GM23338 (cell line): ENCODE results near the gene DNAJC12. TPM values are rescaled to one million over a fixed set of nuclear protein-coding genes. Genes with fewer than 3 reads are reported as not detected.
A peak's percentile ranks its signal among the peaks of the same experiment; 100 is the strongest.

Experiments used
- ATAC-seq: fragments of 200-7000 bp; cut with Tn5 transposase; 3 replicates; pipeline ENCODE4 v1.9.1; 2020
- DNase-seq: peaks from one replicate; pipeline ENCODE4 v3.0.0-alpha.2; 2015; ENCODE audit warnings: low spot score
- H2AFZ ChIP-seq: fragments of 200-600 bp; sonication (generic); 2 replicates; pipeline ENCODE4 v1.8.0; 2016; ENCODE audit warnings: antibody characterized with exemption, mild to moderate bottlenecking, moderate library complexity
- H3F3A ChIP-seq: fragments of 200-600 bp; sonication (generic); replicated peaks from 2 replicates; pipeline ENCODE4 v1.8.0; 2017; ENCODE audit warnings: antibody characterized with exemption, mixed run types, low read depth
- H3K27ac ChIP-seq: fragments of 200-600 bp; sonication (generic); 2 replicates; pipeline ENCODE4 v1.6.1; 2016; ENCODE audit warnings: low read depth
- H3K27me3 ChIP-seq: fragments of 200-600 bp; sonication (generic); 2 replicates; pipeline ENCODE4 v1.8.0; 2016; ENCODE audit warnings: mild to moderate bottlenecking, mixed run types, moderate library complexity; ENCODE audit not compliant: insufficient read depth
- H3K36me3 ChIP-seq: fragments of 200-600 bp; sonication (generic); 2 replicates; pipeline ENCODE4 v1.8.0; 2016; ENCODE audit warnings: mild to moderate bottlenecking; ENCODE audit not compliant: insufficient read depth
- H3K4me1 ChIP-seq: fragments of 200-600 bp; sonication (generic); 2 replicates; pipeline ENCODE4 v1.8.0; 2016; ENCODE audit warnings: mild to moderate bottlenecking, moderate library complexity; ENCODE audit not compliant: insufficient read depth
- H3K4me2 ChIP-seq: fragments of 200-600 bp; sonication (generic); 2 replicates; pipeline ENCODE4 v1.7.1; 2017; ENCODE audit warnings: mixed run types
- H3K4me3 ChIP-seq: fragments of 200-600 bp; sonication (generic); 2 replicates; pipeline ENCODE4 v1.6.1; 2016; ENCODE audit warnings: mixed run types
- H3K79me2 ChIP-seq: fragments of 200-600 bp; sonication (generic); replicated peaks from 2 replicates; pipeline ENCODE4 v1.8.0; 2017; ENCODE audit warnings: mild to moderate bottlenecking; ENCODE audit not compliant: insufficient read depth
- H3K9me2 ChIP-seq: fragments of 200-600 bp; sonication (generic); 2 replicates; pipeline ENCODE4 v1.8.0; 2017; ENCODE audit not compliant: insufficient read depth
- H4K20me1 ChIP-seq: fragments of 200-600 bp; sonication (generic); replicated peaks from 2 replicates; pipeline ENCODE4 v1.8.0; 2017; ENCODE audit warnings: mild to moderate bottlenecking; ENCODE audit not compliant: insufficient read depth
- H3K27ac Mint-ChIP-seq: 2 replicates; pipeline ENCODE4 v1.8.0; 2020; ENCODE audit warnings: inconsistent platforms, mild to moderate bottlenecking, moderate library complexity, mixed read lengths
- H3K27me3 Mint-ChIP-seq: 3 replicates; pipeline ENCODE4 v1.8.0; 2022; ENCODE audit warnings: low read depth, mild to moderate bottlenecking, moderate library complexity, mixed read lengths, inconsistent platforms; ENCODE audit not compliant: insufficient read depth, poor library complexity
- H3K36me3 Mint-ChIP-seq: 3 replicates; pipeline ENCODE4 v1.8.0; 2021; ENCODE audit warnings: low read depth, mild to moderate bottlenecking, inconsistent platforms, moderate library complexity, mixed read lengths
- H3K4me1 Mint-ChIP-seq: 3 replicates; pipeline ENCODE4 v1.8.0; 2020; ENCODE audit warnings: mild to moderate bottlenecking, inconsistent platforms, mixed read lengths
- H3K4me3 Mint-ChIP-seq: 3 replicates; pipeline ENCODE4 v1.8.0; 2021; ENCODE audit warnings: moderate library complexity, mild to moderate bottlenecking, inconsistent platforms, mixed read lengths
- H3K9me3 Mint-ChIP-seq: 3 replicates; pipeline ENCODE4 v1.8.0; 2020; ENCODE audit warnings: moderate library complexity, mild to moderate bottlenecking, inconsistent platforms, mixed read lengths
- CREB1 ChIP-seq: fragments of 250-450 bp; sonication (Bioruptor Pico); IDR thresholded peaks from 2 replicates; pipeline ENCODE4 v1.5.0; 2020; ENCODE audit warnings: low read depth, mild to moderate bottlenecking, moderate library complexity
- CTCF ChIP-seq, 2 experiments: fragments of 200-600 bp in 1 of 2; sonication (generic) in 1 of 2; conservative IDR thresholded peaks; 2 replicates each; pipeline versions ENCODE4 v1.5.1 to v1.6.1; 2016 to 2017; ENCODE audit warnings: antibody characterized with exemption in 2 of 2, low read depth in 2 of 2, mild to moderate bottlenecking in 2 of 2, moderate library complexity in 1 of 2
- ETS1 ChIP-seq: IDR thresholded peaks from 2 replicates; pipeline ENCODE4 v1.6.1; 2016; ENCODE audit warnings: antibody characterized with exemption
- EZH2 ChIP-seq: fragments of 200-600 bp; sonication (generic); IDR thresholded peaks from one replicate; pipeline ENCODE4 v1.8.0; 2017; ENCODE audit warnings: antibody characterized with exemption, mild to moderate bottlenecking, low read depth; ENCODE audit not compliant: unreplicated experiment
- EZH2phosphoT487 ChIP-seq: fragments of 200-600 bp; sonication (generic); IDR thresholded peaks from one replicate; pipeline ENCODE4 v1.8.1; 2018; ENCODE audit warnings: antibody characterized with exemption; ENCODE audit not compliant: unreplicated experiment
- NANOG ChIP-seq: IDR thresholded peaks from 2 replicates; pipeline ENCODE4 v1.6.1; 2016; ENCODE audit warnings: antibody characterized with exemption, borderline replicate concordance
- POLR2AphosphoS5 ChIP-seq: IDR thresholded peaks from 2 replicates; pipeline ENCODE4 v1.6.1; 2016; ENCODE audit warnings: antibody characterized with exemption, low read depth
- REST ChIP-seq: IDR thresholded peaks from one replicate; pipeline ENCODE4 v1.6.1; 2018; ENCODE audit warnings: antibody characterized with exemption; ENCODE audit not compliant: unreplicated experiment
- ZNF331 ChIP-seq: fragments of 250-450 bp; sonication (Bioruptor Pico); IDR thresholded peaks from 2 replicates; pipeline ENCODE4 v1.5.0; 2020; ENCODE audit warnings: low read depth, mild to moderate bottlenecking, moderate library complexity
- polyA plus RNA-seq: library from polyadenylated mRNA; unstranded; fragments of >200 nt; fragmentation: Nextera tagmentation; extraction: Ambion mirVana; gene quantifications from 2 replicates; pipeline ENCODE4 v1.2.1, GENCODE V29; 2016
- total RNA-seq: library from RNA; depleted of rRNA; stranded (reverse); fragments of >200 nt; shearing (Covaris generic); gene quantifications from 2 replicates; pipeline ENCODE4 v1.2.3, GENCODE V29; 2014

Gene DNAJC12
- total and polyA plus RNA-seq, 2 experiments from 2014 or later, result 2.2 to 4.5 TPM

GRCh38 chr10:67775279-67775678, 62.7 kb downstream of the DNAJC12 start:
- peak overlapping the region; percentile 40; the same call in 1 of the 2 replicates for H2AFZ ChIP-seq

GRCh38 chr10:67772894-67773511, 65.0 kb downstream of the DNAJC12 start:
- H3K4me1 Mint-ChIP-seq, result peaks cover 7% of the 10 kb centered on the region
- no peak for TF ChIP-seq ZNF331 (CRISPR knock-in tag)
- TF ChIP-seq CREB1 (CRISPR knock-in tag), result no peak
- TF ChIP-seq POLR2AphosphoS5, result no peak
- TF ChIP-seq ETS1, result no peak
- no peak for TF ChIP-seq EZH2
- TF ChIP-seq REST, result no peak

More at GRCh38 chr10:67775279-67775678, 62.7 kb downstream of the DNAJC12 start:
- Histone ChIP-seq H3K4me2 (no peak overlapping the region), H3K36me3 (no peaks in the 10 kb centered on the region), H3K4me3 (no peak overlapping the region), H3K9me2 (no peaks in the 10 kb centered on the region), H3K27me3 (no peaks in the 10 kb centered on the region), H3F3A (no peaks in the 10 kb centered on the region), H3K4me1 (peaks cover 8% of the 10 kb centered on the region), H3K79me2 (no peaks in the 10 kb centered on the region), H3K27ac (no peak overlapping the region), H4K20me1 (no peaks in the 10 kb centered on the region)
- DNase-seq, result no peak
- H3K27ac Mint-ChIP-seq, result no peak overlapping the region
- no peak for ATAC-seq
- no peaks in the 10 kb centered on the region for H3K27me3 Mint-ChIP-seq
- peaks cover 7% of the 10 kb centered on the region for H3K4me1 Mint-ChIP-seq
- H3K9me3 Mint-ChIP-seq, result no peaks in the 10 kb centered on the region
- TF ChIP-seq POLR2AphosphoS5, result no peak
- TF ChIP-seq CTCF (conservative IDR thresholded peaks at IDR 0.05; ENCODE audit: low read depth in 2 of 2), result no peak
- TF ChIP-seq ZNF331 (CRISPR knock-in tag), result no peak
- TF ChIP-seq NANOG, result no peak
- no peak for TF ChIP-seq EZH2
- no peak for TF ChIP-seq CREB1 (CRISPR knock-in tag)
- no peak for TF ChIP-seq EZH2phosphoT487
- no peak for TF ChIP-seq ETS1
- no peak overlapping the region for H3K4me3 Mint-ChIP-seq
- H3K36me3 Mint-ChIP-seq, result no peaks in the 10 kb centered on the region

More at GRCh38 chr10:67772894-67773511, 65.0 kb downstream of the DNAJC12 start:
- Histone ChIP-seq H3K4me1 (peaks cover 8% of the 10 kb centered on the region), H3K79me2 (no peaks in the 10 kb centered on the region), H3K27ac (no peak overlapping the region), H2AFZ (peak overlapping the region; percentile 48), H3K4me3 (no peak overlapping the region), H3K4me2 (peak overlapping the region; percentile 4; the same call in 1 of the 2 replicates), H3K9me2 (no peaks in the 10 kb centered on the region), H3K36me3 (no peaks in the 10 kb centered on the region), H3F3A (no peaks in the 10 kb centered on the region), H4K20me1 (no peaks in the 10 kb centered on the region), H3K27me3 (no peaks in the 10 kb centered on the region)
- H3K9me3 Mint-ChIP-seq, result no peaks in the 10 kb centered on the region
- H3K36me3 Mint-ChIP-seq, result no peaks in the 10 kb centered on the region
- DNase-seq (no peak), ATAC-seq (no peak)
- no peaks in the 10 kb centered on the region for H3K27me3 Mint-ChIP-seq
- H3K27ac Mint-ChIP-seq, result no peak overlapping the region
- H3K4me3 Mint-ChIP-seq, result no peak overlapping the region
